Stimulated activated memory B cell treated with anti-CD40 and anti-IgM and Interleukin-4, amounts not matched to agents 10 μg/mL and 1 μg/mL and 100 μg/mL, for 72 hours (primary cell): ENCODE data around the gene RABEPK.
"Not testable (repeated sequence)": the region's sequence is repeated elsewhere in the genome, so short reads cannot be mapped to it uniquely, and the experiment has no call there.

Experiments
- ATAC-seq: fragments of 150-1000 bp; cut with Tn5 transposase; 2 replicates; pipeline ENCODE4 v1.10.0; 2021
- H3K27ac Mint-ChIP-seq: one replicate; pipeline ENCODE4 v1.8.0; 2022; ENCODE audit warnings: mild to moderate bottlenecking, mixed read lengths
- H3K27me3 Mint-ChIP-seq: one replicate; pipeline ENCODE4 v1.8.0; 2022; ENCODE audit warnings: mixed read lengths
- H3K36me3 Mint-ChIP-seq: one replicate; pipeline ENCODE4 v1.8.0; 2022; ENCODE audit warnings: mixed read lengths
- H3K4me1 Mint-ChIP-seq: one replicate; pipeline ENCODE4 v1.8.0; 2022; ENCODE audit warnings: mixed read lengths
- H3K4me3 Mint-ChIP-seq: one replicate; pipeline ENCODE4 v1.8.0; 2022; ENCODE audit warnings: mild to moderate bottlenecking, moderate library complexity, mixed read lengths
- H3K9me3 Mint-ChIP-seq: one replicate; pipeline ENCODE4 v1.8.0; 2022; ENCODE audit warnings: mixed read lengths

Gene RABEPK

DNA sequence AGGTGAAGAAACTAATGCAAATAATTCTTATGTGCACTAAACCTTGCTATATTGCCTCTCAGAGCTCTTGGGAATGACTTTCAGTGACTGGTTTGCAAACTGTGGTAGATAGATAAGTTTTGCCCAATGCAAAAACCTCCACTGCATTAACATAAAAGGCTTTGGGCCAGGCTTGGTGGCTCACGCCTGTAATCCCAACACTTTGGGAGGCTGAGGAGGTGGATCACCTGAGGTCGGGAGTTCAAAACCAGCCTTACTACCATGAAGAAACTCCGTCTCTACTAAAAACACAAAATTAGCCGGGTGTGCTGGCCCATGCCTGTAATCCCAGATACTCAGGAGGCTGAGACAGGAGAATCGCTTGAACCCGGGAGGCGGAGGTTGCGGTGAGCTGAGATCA lies 33.8 kb downstream of the RABEPK start:
- H3K4me3 Mint-ChIP-seq, result not testable (repeated sequence)

DNA sequence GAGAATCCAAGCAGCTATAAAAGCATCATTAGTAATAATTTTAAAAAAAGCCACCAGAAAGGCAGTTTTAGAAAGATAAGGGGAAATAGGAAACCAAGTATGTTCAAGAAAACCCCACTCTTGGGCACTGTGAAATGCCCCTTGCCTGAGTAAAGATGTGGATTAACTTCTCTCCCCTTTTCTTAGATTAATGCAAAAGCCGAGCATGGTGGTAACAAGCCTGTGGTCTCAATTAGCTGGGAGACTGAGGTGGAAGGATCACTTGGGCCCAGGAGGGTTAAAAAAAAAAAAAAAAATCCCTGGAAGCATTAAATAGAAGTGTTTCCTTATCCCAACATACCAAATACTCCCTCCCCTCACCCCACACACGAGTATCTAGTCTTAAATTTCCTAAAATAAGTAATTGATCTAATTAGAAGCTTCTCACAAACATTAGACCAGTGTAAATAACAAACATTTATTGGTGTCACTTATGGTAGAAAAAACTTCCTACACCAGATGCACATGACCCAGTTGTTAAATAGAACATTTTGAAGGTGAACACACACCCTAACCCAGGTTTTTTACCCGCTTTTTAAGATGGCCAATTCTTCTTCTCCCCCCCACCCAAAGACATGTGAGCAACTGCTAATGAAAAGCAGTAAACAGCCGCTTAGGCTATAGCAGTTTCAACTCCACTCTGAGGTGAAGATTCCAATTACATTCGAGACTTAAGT lies 35.6 kb downstream of the RABEPK start:
- Mint-ChIP-seq H3K27ac (peak overlapping the region; percentile 23), H3K36me3 (peaks cover 51% of the 10 kb centered on the region), H3K4me3 (no peak overlapping the region), H3K4me1 (peaks cover 40% of the 10 kb centered on the region), H3K9me3 (no peaks in the 10 kb centered on the region), H3K27me3 (no peaks in the 10 kb centered on the region)
- ATAC-seq, result no peak

More for the DNA sequence above, 33.8 kb downstream of the RABEPK start:
- not testable (repeated sequence) for H3K27me3 Mint-ChIP-seq, ATAC-seq, H3K9me3 Mint-ChIP-seq, H3K27ac Mint-ChIP-seq
- peaks cover 46% of the 10 kb centered on the region for H3K36me3 Mint-ChIP-seq
- peaks cover 38% of the 10 kb centered on the region for H3K4me1 Mint-ChIP-seq

DNA sequence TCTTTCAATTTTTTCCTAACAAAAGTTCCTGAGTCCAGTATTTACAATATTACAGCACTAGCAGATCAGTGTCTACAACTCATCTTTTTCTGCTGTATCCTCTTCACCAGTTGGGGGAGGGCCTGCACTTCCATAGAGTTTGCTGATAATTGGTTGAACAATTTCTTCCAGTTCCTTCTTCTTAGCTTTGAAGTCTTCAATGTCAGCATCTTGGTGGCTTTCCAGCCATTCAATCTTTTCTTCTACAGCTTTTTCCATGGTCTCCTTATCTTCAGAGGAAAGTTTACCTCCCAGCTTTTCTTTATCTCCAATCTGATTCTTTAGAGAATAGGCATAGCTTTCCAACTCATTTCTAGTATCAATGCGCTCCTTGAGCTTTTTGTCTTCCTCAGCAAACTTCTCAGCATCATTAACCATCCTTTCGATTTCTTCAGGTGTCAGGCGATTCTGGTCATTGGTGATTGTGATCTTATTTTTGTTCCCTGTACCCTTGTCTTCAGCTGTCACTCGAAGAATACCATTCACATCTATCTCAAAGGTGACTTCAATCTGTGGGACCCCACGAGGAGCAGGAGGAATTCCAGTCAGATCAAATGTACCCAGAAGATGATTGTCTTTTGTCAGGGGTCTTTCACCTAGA lies 36.3 kb downstream of the RABEPK start:
- Mint-ChIP-seq H3K36me3 (peaks cover 52% of the 10 kb centered on the region), H3K4me3 (peak overlapping the region; percentile 14), H3K4me1 (peaks cover 40% of the 10 kb centered on the region), H3K27ac (peak overlapping the region; percentile 23)
- not testable (repeated sequence) for ATAC-seq, H3K9me3 Mint-ChIP-seq, H3K27me3 Mint-ChIP-seq

DNA sequence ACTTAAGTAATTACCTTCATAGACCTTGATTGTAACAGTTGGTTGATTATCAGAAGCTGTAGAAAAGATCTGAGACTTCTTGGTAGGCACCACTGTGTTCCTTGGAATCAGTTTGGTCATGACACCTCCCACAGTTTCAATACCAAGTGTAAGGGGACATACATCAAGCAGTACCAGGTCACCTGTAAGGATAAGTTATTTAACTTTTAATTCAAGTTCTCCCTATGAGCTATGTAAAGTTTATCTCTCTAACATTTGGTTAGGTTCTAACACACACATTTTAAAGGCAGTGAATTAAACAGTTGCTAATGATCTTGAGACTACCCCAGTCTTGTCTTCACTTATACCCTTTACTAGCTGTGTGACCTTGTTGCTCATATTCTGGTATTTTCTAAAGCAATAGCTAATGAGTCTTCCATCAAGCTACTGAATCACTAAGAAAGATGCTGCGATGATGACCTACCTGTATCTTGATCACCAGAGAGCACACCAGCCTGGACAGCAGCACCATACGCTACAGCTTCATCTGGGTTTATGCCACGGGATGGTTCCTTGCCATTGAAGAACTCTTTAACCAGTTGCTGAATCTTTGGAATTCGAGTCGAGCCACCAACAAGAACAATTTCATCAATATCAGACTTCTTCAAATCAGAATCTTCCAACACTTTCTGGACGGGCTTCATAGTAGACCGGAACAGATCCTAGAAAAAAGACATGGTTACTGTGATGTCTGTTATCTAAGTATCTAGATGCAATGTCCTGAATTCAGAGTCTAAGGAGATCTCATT lies 38.0 kb downstream of the RABEPK start:
- Mint-ChIP-seq H3K4me3 (peak overlapping the region; percentile 23), H3K27me3 (no peaks in the 10 kb centered on the region), H3K4me1 (peaks cover 47% of the 10 kb centered on the region), H3K36me3 (peaks cover 43% of the 10 kb centered on the region), H3K9me3 (no peaks in the 10 kb centered on the region), H3K27ac (peak overlapping the region; percentile 93)
- ATAC-seq, result no peak

DNA sequence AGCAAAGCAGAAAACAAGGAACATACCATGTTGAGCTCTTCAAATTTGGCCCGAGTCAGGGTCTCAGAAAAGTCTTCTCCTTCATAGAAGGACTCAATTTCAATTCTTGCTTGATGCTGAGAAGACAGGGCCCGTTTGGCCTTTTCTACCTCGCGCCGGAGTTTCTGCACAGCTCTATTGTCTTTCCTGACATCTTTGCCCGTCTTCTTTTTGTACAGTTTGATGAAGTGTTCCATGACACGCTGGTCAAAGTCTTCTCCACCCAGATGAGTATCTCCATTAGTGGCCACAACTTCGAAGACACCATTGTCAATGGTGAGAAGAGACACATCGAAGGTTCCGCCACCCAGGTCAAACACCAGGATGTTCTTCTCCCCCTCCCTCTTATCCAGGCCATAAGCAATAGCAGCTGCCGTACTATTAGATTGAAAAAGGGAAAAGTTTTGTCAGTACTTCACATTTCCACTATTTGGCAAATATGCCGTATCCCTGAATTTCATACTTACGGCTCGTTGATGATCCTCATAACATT lies 38.6 kb downstream of the RABEPK start:
- no peaks in the 10 kb centered on the region for H3K9me3 Mint-ChIP-seq
- peaks cover 38% of the 10 kb centered on the region for H3K36me3 Mint-ChIP-seq
- H3K4me3 Mint-ChIP-seq, result peak overlapping the region; percentile 99
- peaks cover 47% of the 10 kb centered on the region for H3K4me1 Mint-ChIP-seq
- H3K27ac Mint-ChIP-seq, result peak overlapping the region; percentile 93
- no peak for ATAC-seq
- no peaks in the 10 kb centered on the region for H3K27me3 Mint-ChIP-seq

DNA sequence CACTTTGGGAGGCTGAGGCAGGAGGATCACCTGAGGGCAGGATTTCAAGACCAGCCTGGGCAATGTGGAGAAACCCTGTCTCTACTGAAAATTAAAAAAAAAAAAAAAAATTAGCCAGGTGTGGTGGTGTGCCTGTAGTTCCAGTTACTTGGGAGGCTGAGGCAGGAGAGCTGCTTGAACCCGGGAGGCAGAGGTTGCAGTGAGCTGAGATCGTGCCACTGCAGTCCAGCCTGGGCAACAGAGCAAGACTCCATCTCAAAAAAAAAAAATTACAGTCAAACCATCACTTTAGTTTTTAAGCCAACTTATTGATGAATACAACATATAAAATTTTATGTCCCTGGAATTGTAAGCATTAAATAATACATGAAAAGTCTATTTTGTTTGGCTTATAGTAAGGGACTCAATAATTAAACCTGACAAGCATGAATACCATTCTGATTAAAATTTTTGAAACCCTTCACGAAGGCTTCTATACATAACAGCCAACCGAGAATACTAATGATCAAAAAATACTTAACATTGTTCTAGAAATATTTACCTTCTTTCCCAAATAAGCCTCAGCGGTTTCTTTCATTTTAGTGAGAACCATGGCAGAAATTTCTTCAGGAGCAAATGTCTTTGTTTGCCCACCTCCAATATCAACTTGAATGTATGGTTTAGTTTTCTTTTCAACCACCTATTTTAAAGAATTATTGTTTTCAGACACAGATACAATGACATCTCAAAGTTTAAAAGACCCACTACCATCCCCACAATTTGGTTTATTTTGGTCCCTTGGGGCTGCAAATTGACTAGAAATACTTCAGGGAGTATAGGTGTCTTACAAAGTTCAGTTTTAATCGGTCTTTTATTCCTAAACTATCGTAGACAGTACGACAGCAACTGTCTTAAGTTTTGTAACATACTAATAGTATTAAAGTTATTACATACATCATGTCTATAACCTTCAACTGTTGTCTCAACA lies 39.6 kb downstream of the RABEPK start:
- peaks cover 46% of the 10 kb centered on the region for H3K4me1 Mint-ChIP-seq
- peaks cover 38% of the 10 kb centered on the region for H3K36me3 Mint-ChIP-seq
- no peaks in the 10 kb centered on the region for H3K27me3 Mint-ChIP-seq
- peak overlapping the region; percentile 93 for H3K27ac Mint-ChIP-seq
- no peak for ATAC-seq
- H3K4me3 Mint-ChIP-seq, result peak overlapping the region; percentile 99
- no peaks in the 10 kb centered on the region for H3K9me3 Mint-ChIP-seq

DNA sequence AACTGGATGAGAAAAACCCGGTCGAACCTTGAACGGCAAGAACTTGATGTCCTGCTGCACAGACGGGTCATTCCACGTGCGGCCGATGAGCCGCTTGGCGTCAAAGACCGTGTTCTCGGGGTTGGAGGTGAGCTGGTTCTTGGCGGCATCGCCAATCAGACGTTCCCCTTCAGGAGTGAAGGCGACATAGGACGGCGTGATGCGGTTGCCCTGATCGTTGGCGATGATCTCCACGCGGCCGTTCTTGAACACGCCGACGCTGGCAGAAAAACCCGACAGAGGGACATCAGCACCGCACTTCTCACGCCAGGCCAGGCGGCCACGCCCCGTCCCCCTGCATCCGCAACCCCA lies 40.3 kb downstream of the RABEPK start:
- Mint-ChIP-seq H3K4me3 (peak overlapping the region; percentile 99), H3K27ac (peak overlapping the region; percentile 93), H3K4me1 (peaks cover 39% of the 10 kb centered on the region), H3K27me3 (no peaks in the 10 kb centered on the region), H3K9me3 (no peaks in the 10 kb centered on the region), H3K36me3 (peaks cover 33% of the 10 kb centered on the region)
- ATAC-seq, result peak; percentile 9

DNA sequence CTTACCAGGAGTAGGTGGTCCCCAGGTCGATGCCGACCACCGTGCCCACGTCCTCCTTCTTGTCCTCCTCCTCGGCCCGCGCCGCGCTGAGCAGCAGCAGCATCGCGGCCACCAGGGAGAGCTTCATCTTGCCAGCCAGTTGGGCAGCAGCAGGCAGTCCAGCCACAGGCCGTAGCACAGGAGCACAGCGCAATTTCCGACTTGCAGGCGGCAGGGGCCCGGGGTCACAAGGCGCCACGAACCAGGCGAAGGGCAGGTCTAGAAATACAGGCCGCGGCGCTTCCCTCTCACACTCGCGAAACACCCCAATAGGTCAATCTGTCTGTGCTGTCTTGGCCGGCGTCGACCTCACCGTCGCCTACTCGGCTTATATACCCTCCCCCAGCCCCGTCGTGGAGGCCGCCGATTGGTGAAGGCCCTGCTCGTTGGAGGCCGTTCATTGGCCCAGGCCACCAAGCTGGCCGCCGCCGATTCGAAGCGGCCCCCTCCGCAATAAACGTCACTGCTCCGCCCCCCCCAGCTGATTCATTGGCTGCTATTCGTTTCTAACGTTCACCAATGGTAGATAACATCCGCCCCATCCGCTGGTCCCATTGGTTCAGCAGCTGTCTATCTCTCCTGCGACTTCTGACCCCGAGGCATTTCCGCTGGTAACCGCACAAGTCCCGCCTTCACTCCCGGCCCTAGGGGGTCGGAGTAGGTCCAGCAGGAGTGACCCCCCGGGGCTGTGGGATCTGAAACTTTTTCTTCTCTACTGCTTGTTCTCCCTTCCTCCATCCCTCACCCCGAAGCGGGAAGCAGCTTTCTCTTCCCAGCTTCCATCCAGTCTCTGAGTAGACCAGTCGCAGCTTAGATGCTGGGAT lies 40.9 kb downstream of the RABEPK start, which contains the start of gene HSPA5:
Gene HSPA5, minus strand, starts transcription at position 344 of the 863 bp plus-strand sequence. Its CDS starts 217 bp downstream, at position 127.
- H3K27ac Mint-ChIP-seq, result peak within 1 kb of the TSS; percentile 93
- H3K4me3 Mint-ChIP-seq, result peak within 1 kb of the TSS; percentile 99
- peaks cover 33% of the 10 kb centered on the region for H3K4me1 Mint-ChIP-seq
- H3K9me3 Mint-ChIP-seq, result no peaks in the 10 kb centered on the region
- H3K36me3 Mint-ChIP-seq, result peaks cover 27% of the 10 kb centered on the region
- peak; percentile 98 for ATAC-seq
- no peaks in the 10 kb centered on the region for H3K27me3 Mint-ChIP-seq

DNA sequence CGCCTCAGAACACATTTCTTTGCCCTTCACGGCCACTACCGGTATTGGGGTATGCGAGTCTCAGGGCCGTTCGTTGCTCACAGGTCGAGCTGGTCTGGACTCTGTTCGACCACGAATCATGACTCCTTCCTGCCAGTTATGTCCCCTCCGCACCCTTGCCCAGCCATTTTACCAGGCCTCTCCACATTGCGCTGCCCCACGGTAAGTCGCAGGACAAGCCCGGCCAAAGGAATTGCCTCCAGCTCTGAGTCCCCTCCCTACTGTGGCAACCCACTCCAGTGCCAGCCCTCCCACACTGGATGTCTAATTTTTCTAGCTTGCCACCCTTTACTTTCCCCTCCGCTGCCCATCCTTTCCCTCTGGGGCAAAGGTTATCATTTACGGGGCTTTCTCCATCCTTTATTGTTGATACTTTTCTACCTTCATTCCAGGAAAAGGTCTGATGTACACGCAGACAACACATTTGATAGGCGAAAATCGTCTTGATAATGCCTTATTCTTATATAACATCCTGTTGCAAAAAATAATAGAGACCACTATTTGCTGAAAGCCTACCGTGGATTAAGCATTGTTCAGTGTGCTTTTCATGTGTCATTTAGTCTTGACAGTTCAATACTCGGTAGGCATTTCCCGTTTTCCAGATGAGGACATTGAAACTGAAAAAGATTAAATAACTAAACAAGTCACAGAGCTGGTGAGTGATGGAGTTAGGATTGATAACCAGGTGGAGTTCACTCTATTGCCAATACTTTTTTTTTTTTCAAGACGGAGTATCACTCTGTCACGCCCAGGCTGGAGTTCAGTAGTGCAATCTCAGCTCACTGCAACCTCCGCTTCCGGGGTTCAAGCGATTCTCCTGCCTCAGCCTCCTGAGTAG lies 41.8 kb downstream of the RABEPK start:
- Mint-ChIP-seq H3K9me3 (no peaks in the 10 kb centered on the region), H3K36me3 (peaks cover 19% of the 10 kb centered on the region), H3K4me1 (peaks cover 25% of the 10 kb centered on the region)

DNA sequence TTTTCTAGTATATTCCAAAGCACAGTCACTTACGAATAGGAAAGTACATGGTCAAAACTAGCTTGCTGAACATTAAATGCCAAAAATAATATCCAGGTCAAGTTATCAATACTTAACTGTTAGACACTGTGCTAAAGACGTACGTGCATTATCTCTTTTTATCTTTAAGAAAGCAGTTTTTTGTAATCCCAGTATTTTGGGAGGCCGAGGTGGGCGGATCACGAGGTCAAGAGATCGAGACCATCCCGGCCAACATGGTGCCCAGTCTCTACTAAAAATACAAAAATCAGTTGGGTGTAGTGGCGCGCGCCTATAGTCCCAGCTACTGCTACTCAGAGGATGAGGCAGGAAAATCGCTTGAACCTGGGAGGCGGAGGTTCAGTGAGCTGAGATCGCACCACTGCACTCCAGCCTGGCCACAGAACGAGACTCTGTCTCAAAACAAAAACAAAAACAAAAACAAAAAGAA lies 43.5 kb downstream of the RABEPK start:
- peaks cover 12% of the 10 kb centered on the region for H3K4me1 Mint-ChIP-seq
- H3K36me3 Mint-ChIP-seq, result peaks cover 9% of the 10 kb centered on the region
- no peaks in the 10 kb centered on the region for H3K9me3 Mint-ChIP-seq
- H3K27me3 Mint-ChIP-seq, result no peaks in the 10 kb centered on the region
- no peak overlapping the region for H3K4me3 Mint-ChIP-seq
- no peak overlapping the region for H3K27ac Mint-ChIP-seq
- no peak for ATAC-seq

More for the DNA sequence above, 41.8 kb downstream of the RABEPK start:
- Mint-ChIP-seq H3K27me3 (no peaks in the 10 kb centered on the region), H3K4me3 (peak overlapping the region; percentile 99), H3K27ac (peak overlapping the region; percentile 93)
- peak; percentile 7 for ATAC-seq

DNA sequence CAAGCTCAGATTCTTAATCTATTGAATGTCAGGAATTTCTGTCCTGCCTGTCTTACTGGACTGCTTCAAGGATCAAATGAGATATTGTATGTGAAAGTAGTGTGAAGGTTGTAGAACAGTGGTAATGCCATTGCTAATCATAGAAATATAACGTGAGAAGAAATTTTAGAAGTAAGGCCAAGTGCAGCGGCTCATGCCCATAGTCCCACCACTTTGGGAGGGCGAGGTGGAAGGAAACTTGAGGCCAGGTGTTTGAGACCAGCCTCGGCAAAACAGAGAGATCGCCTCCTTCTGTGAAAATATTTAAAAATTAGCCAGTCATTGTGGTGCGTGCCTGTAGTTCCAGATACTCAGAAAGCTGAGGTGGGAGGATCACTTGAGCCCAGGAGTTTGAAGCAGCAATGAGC lies 45.9 kb downstream of the RABEPK start:
- peaks cover 7% of the 10 kb centered on the region for H3K4me1 Mint-ChIP-seq
- no peak overlapping the region for H3K27ac Mint-ChIP-seq
- no peaks in the 10 kb centered on the region for H3K36me3 Mint-ChIP-seq
- H3K27me3 Mint-ChIP-seq, result no peaks in the 10 kb centered on the region
- H3K9me3 Mint-ChIP-seq, result no peaks in the 10 kb centered on the region
- no peak for ATAC-seq
- no peak overlapping the region for H3K4me3 Mint-ChIP-seq

DNA sequence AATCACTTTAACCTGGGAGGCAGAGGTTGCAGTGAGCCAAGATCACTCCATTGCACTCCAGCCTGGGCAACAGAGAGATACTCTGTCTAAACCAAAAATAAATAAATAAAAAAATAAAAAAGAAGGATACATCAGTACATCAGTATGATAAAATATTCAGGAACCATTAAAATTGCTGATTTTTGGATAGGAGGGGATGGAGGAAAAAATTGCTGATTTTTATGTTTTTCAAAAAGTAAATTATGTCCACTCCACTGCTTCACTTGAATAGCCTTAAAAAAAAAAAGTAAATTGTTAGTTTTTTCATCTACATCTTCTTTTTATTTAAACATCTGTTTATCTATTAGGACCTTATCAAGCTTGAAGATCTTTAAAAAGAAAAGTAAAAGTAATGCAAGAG lies 53.9 kb downstream of the RABEPK start:
- Mint-ChIP-seq H3K4me1 (no peaks in the 10 kb centered on the region), H3K4me3 (no peak overlapping the region), H3K9me3 (no peaks in the 10 kb centered on the region), H3K27me3 (no peaks in the 10 kb centered on the region), H3K36me3 (no peaks in the 10 kb centered on the region), H3K27ac (no peak overlapping the region)
- no peak for ATAC-seq
